ENCODE measurements around the gene ARHGEF7. TPM values are rescaled to one million over a fixed set of nuclear protein-coding genes. Genes with fewer than 3 reads are reported as not detected.

ARHGEF7 gene
- total RNA-seq, 2 experiments from 2014 or later, result 67.0 to 71.2 TPM

- no peak for ATAC-seq
- Mint-ChIP-seq H3K27me3 (peaks cover 24% of the 10 kb centered on the region), H3K27ac (no peak overlapping the region), H3K9me3 (no peaks in the 10 kb centered on the region), H3K4me3 (no peak overlapping the region), H3K36me3 (ENCODE audit: low read depth) (no peaks in the 10 kb centered on the region), H3K4me1 (ENCODE audit: low read depth) (no peaks in the 10 kb centered on the region)
- intact Hi-C loops (cut with micrococcal nuclease), result no loop called here
- DNase-seq, result no peak
- ChIA-PET POLR2A (no interaction called here), CTCF (interaction anchor here (1.1 to 3.9 kb wide), 2 partner anchors 28 to 124 kb away, joined by 3 to 17 read pairs; no protein-coding TSS in a partner anchor)
- TF ChIP-seq CTCF (IDR thresholded peaks at IDR 0.05), result no peak
Observed at GRCh38 chr13:111095911-111096501, 19.1 kb upstream of the ARHGEF7 start.

DNA sequence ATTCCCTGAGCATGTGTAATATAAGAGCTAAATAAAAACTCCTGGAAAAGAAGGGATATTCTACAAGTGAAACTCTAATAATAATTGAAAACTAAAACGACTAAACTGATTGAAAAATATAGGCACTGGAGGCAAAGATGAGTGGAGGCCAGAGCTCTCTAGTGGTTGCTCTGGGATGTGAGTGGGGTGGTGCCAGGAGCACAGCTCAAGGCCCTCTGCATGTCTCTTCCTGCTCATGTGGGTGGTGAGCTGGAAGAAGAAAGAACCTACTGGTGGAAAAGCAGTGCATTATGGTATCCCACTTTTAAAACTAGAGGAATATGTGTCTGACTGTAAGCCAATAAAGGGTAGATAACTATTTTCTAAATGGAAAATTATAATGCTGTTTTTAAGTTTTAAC is 15.8 kb upstream of the ARHGEF7 start:
- ChIA-PET CTCF (interaction anchor here (1.2 to 3.3 kb wide), 2 partner anchors 21 to 32 kb away, joined by 3 to 9 read pairs; no protein-coding TSS in a partner anchor), POLR2A (no interaction called here)
- Mint-ChIP-seq H3K4me1 (ENCODE audit: low read depth) (no peaks in the 10 kb centered on the region), H3K36me3 (ENCODE audit: low read depth) (peaks cover 3% of the 10 kb centered on the region), H3K27ac (no peak overlapping the region), H3K9me3 (peaks cover 17% of the 10 kb centered on the region), H3K4me3 (no peak overlapping the region), H3K27me3 (peaks cover 38% of the 10 kb centered on the region)
- no peak for DNase-seq
- intact Hi-C loops (cut with micrococcal nuclease), result no loop called here
- TF ChIP-seq CTCF (IDR thresholded peaks at IDR 0.05), result no peak
- no peak for ATAC-seq

- CTCF ChIA-PET, result no interaction called here
Observed at GRCh38 chr13:111110054-111110453, 5.1 kb upstream of the ARHGEF7 start.

GRCh38 chr13:111111376-111111937 is 3.7 kb upstream of the ARHGEF7 start:
- no peak for TF ChIP-seq CTCF (IDR thresholded peaks at IDR 0.05)
- DNase-seq (no peak), ATAC-seq (no peak)
- no peaks in the 10 kb centered on the region for H3K9me3 Mint-ChIP-seq
- no peak overlapping the region for H3K4me3 Mint-ChIP-seq
- POLR2A ChIA-PET, result no interaction called here
- no peaks in the 10 kb centered on the region for H3K36me3 Mint-ChIP-seq (ENCODE audit: low read depth)
- H3K4me1 Mint-ChIP-seq (ENCODE audit: low read depth), result peaks cover 14% of the 10 kb centered on the region
- CTCF ChIA-PET, result interaction anchor here (0.9 kb wide), 1 partner anchor 44 kb away, joined by 3 read pairs; no protein-coding TSS in a partner anchor
- intact Hi-C loops (cut with micrococcal nuclease), result no loop called here
- peaks cover 54% of the 10 kb centered on the region for H3K27me3 Mint-ChIP-seq
- H3K27ac Mint-ChIP-seq, result no peak overlapping the region

More at GRCh38 chr13:111110054-111110453, 5.1 kb upstream of the ARHGEF7 start:
- Mint-ChIP-seq H3K27me3 (peaks cover 52% of the 10 kb centered on the region), H3K9me3 (peaks cover 1% of the 10 kb centered on the region), H3K4me1 (ENCODE audit: low read depth) (peaks cover 9% of the 10 kb centered on the region), H3K27ac (no peak overlapping the region), H3K4me3 (no peak overlapping the region), H3K36me3 (ENCODE audit: low read depth) (no peaks in the 10 kb centered on the region)
- POLR2A ChIA-PET, result no interaction called here
- intact Hi-C loops (cut with micrococcal nuclease), result no loop called here
- TF ChIP-seq CTCF (IDR thresholded peaks at IDR 0.05), result no peak
- DNase-seq (no peak), ATAC-seq (no peak)

GRCh38 chr13:111112196-111112595 is 2.9 kb upstream of the ARHGEF7 start:
- no peak for TF ChIP-seq CTCF (IDR thresholded peaks at IDR 0.05)
- no peak for DNase-seq
- Mint-ChIP-seq H3K9me3 (no peaks in the 10 kb centered on the region), H3K27me3 (peaks cover 52% of the 10 kb centered on the region), H3K4me1 (ENCODE audit: low read depth) (peaks cover 14% of the 10 kb centered on the region), H3K36me3 (ENCODE audit: low read depth) (no peaks in the 10 kb centered on the region), H3K4me3 (no peak overlapping the region), H3K27ac (no peak overlapping the region)
- no peak for ATAC-seq
- intact Hi-C loops (cut with micrococcal nuclease), result no loop called here
- ChIA-PET CTCF (no interaction called here), POLR2A (no interaction called here)

All from activated CD8-positive, alpha-beta T cell treated with anti-CD3 and anti-CD28 coated beads for 36 hours (primary cell).